Posterior cingulate gyrus (tissue), 11 donors: ENCODE data around the gene C5orf47.
"Not testable (repeated sequence)": the region's sequence is repeated elsewhere in the genome, so short reads cannot be mapped to it uniquely, and the experiment has no call there.

Experiments used
- DNase-seq, 10 donors: peaks; one replicate each; pipeline versions ENCODE4 v3.0.0 to v3.0.0-alpha.2; 2020 to 2021; ENCODE audit warnings: mixed read lengths in 3 of 10
- intact Hi-C: fragments of 100-400 bp; cut with DNase I; formaldehyde crosslinking; loops from one replicate; pipeline ENCODE4 v1.15.1; 2023

Gene C5orf47

GRCh38 chr5:173969167-173970049, 19.6 kb upstream of the C5orf47 start:
- intact Hi-C loops, result loop anchor here (5.0 to 10.0 kb wide), 4 partner anchors 77 to 675 kb away; no protein-coding TSS in a partner anchor

GRCh38 chr5:173970878-173971650, 17.9 kb upstream of the C5orf47 start:
- intact Hi-C loops, result loop anchor here (5.0 to 10.0 kb wide), 3 partner anchors 79 to 676 kb away; no protein-coding TSS in a partner anchor
- no peak for DNase-seq

More at GRCh38 chr5:173969167-173970049, 19.6 kb upstream of the C5orf47 start:
- no peak for DNase-seq

- intact Hi-C loops, result loop anchor here (5.0 to 10.0 kb wide), 3 partner anchors 80 to 677 kb away; no protein-coding TSS in a partner anchor
- DNase-seq, result no peak
Measured at GRCh38 chr5:173971681-173972345, 17.2 kb upstream of the C5orf47 start.

- intact Hi-C loops, result loop anchor here (5.0 to 10.0 kb wide), 3 partner anchors 80 to 678 kb away; no protein-coding TSS in a partner anchor
Measured at GRCh38 chr5:173972607-173972924, 16.4 kb upstream of the C5orf47 start.

GRCh38 chr5:173972925-173973615, 15.9 kb upstream of the C5orf47 start:
- intact Hi-C loops, result loop anchor here (1.0 to 10.0 kb wide), 4 partner anchors 81 to 678 kb away; no protein-coding TSS in a partner anchor
- peak; percentile 75 to 97 (median 89) for DNase-seq

More at GRCh38 chr5:173972607-173972924, 16.4 kb upstream of the C5orf47 start:
- no peak for DNase-seq

GRCh38 chr5:173973616-173973969, 15.4 kb upstream of the C5orf47 start:
- intact Hi-C loops, result loop anchor here (1.0 to 10.0 kb wide), 4 partner anchors 81 to 679 kb away; no protein-coding TSS in a partner anchor
- DNase-seq, result peak in 4 of 10 donors; percentile 34 to 89 (median 58)

- intact Hi-C loops, result loop anchor here (5.0 to 10.0 kb wide), 3 partner anchors 82 to 680 kb away; no protein-coding TSS in a partner anchor
- DNase-seq, result no peak
Measured at GRCh38 chr5:173974688-173975239, 14.2 kb upstream of the C5orf47 start.

- no peak for DNase-seq
- intact Hi-C loops, result no loop called here
Measured at GRCh38 chr5:173981185-173981761, 7.7 kb upstream of the C5orf47 start.

GRCh38 chr5:173984218-173984617, 4.8 kb upstream of the C5orf47 start:
- no peak for DNase-seq
- intact Hi-C loops, result no loop called here

- intact Hi-C loops, result no loop called here
- peak in 1 of 10 donors; percentile 80 for DNase-seq
Measured at GRCh38 chr5:173989432-173990082, 587 bp downstream of the C5orf47 start.

- no peak for DNase-seq
- intact Hi-C loops, result no loop called here
Measured at GRCh38 chr5:173997331-173997730, 8.4 kb downstream of the C5orf47 start.

- no peak for DNase-seq
- intact Hi-C loops, result no loop called here
Measured at GRCh38 chr5:173998531-173998930, 9.6 kb downstream of the C5orf47 start.

GRCh38 chr5:174000076-174000475, 11.1 kb downstream of the C5orf47 start:
- intact Hi-C loops, result no loop called here

GRCh38 chr5:174003795-174004194, 14.8 kb downstream of the C5orf47 start:
- intact Hi-C loops, result no loop called here
- no peak for DNase-seq

More at GRCh38 chr5:174000076-174000475, 11.1 kb downstream of the C5orf47 start:
- no peak for DNase-seq

GRCh38 chr5:174008922-174009321, 20.0 kb downstream of the C5orf47 start:
- intact Hi-C loops, result no loop called here
- DNase-seq, result no peak

GRCh38 chr5:174010365-174010764, 21.4 kb downstream of the C5orf47 start:
- intact Hi-C loops, result no loop called here
- no peak for DNase-seq

- intact Hi-C loops, result no loop called here
- DNase-seq, result no peak
Measured at GRCh38 chr5:174011441-174011840, 22.5 kb downstream of the C5orf47 start.

- DNase-seq, intact Hi-C loops: not testable (repeated sequence)
Measured at GRCh38 chr5:174020069-174020927, 31.3 kb downstream of the C5orf47 start.
